Fibroblast of the conjunctiva (primary cell): ENCODE measurements around the gene PRSS3.
"Not testable (repeated sequence)": the region's sequence is repeated elsewhere in the genome, so short reads cannot be mapped to it uniquely, and the experiment has no call there.

Experiments used
- DNase-seq: peaks from one replicate; pipeline ENCODE4 v3.0.0-alpha.2; 2010; ENCODE audit warnings: low read depth

The PRSS3 gene

GRCh38 chr9:33795281-33795680 is at the start of gene PRSS3:
PRSS3 (plus strand) TSS chr9:33795561; CDS start chr9:33795574, 13 bp downstream.
- DNase-seq: no peak

- DNase-seq: no peak
Observed at GRCh38 chr9:33748633-33749304, 46.6 kb upstream of the PRSS3 start.

- not testable (repeated sequence) for DNase-seq
Observed at GRCh38 chr9:33749305-33749654, 46.1 kb upstream of the PRSS3 start.

GRCh38 chr9:33750307-33750838 is 45.0 kb upstream of the PRSS3 start:
- DNase-seq: no peak

GRCh38 chr9:33750839-33751339 is 44.5 kb upstream of the PRSS3 start:
- no peak for DNase-seq

GRCh38 chr9:33751536-33752129 is 43.7 kb upstream of the PRSS3 start:
- DNase-seq: no peak

- DNase-seq: no peak
Observed at GRCh38 chr9:33752130-33752637, 43.2 kb upstream of the PRSS3 start.

GRCh38 chr9:33752789-33753188 is 42.6 kb upstream of the PRSS3 start:
- DNase-seq: not testable (repeated sequence)

GRCh38 chr9:33759648-33760047 is 35.7 kb upstream of the PRSS3 start:
- DNase-seq: not testable (repeated sequence)

GRCh38 chr9:33762343-33762742 is 33.0 kb upstream of the PRSS3 start:
- no peak for DNase-seq

GRCh38 chr9:33763709-33764108 is 31.7 kb upstream of the PRSS3 start:
- DNase-seq: not testable (repeated sequence)

- no peak for DNase-seq
Observed at GRCh38 chr9:33765411-33765810, 29.9 kb upstream of the PRSS3 start.

GRCh38 chr9:33770156-33770880 is 25.0 kb upstream of the PRSS3 start:
- not testable (repeated sequence) for DNase-seq

- DNase-seq: not testable (repeated sequence)
Observed at GRCh38 chr9:33773135-33773534, 22.2 kb upstream of the PRSS3 start.

- DNase-seq: not testable (repeated sequence)
Observed at GRCh38 chr9:33774074-33774659, 21.2 kb upstream of the PRSS3 start.

GRCh38 chr9:33776578-33776977 is 18.8 kb upstream of the PRSS3 start:
- no peak for DNase-seq

- DNase-seq: peak; percentile 51
Observed at GRCh38 chr9:33778700-33779351, 16.5 kb upstream of the PRSS3 start.

GRCh38 chr9:33780276-33780675 is 15.1 kb upstream of the PRSS3 start:
- no peak for DNase-seq

- no peak for DNase-seq
Observed at GRCh38 chr9:33781736-33782135, 13.6 kb upstream of the PRSS3 start.

GRCh38 chr9:33782395-33783152 is 12.8 kb upstream of the PRSS3 start:
- no peak for DNase-seq

- no peak for DNase-seq
Observed at GRCh38 chr9:33785914-33786313, 9.4 kb upstream of the PRSS3 start.
